GM19035 (cell line): ENCODE data around the gene CCDC110.
A peak's percentile ranks its signal among the peaks of the same experiment; 100 is the strongest.
"Not testable (repeated sequence)": the region's sequence is repeated elsewhere in the genome, so short reads cannot be mapped to it uniquely, and the experiment has no call there.

Source experiments
- ATAC-seq: cut with Tn5 transposase; IDR thresholded peaks from one replicate; pipeline ENCODE4 v1.9.1; 2021; ENCODE audit not compliant: unreplicated experiment

Gene CCDC110

DNA sequence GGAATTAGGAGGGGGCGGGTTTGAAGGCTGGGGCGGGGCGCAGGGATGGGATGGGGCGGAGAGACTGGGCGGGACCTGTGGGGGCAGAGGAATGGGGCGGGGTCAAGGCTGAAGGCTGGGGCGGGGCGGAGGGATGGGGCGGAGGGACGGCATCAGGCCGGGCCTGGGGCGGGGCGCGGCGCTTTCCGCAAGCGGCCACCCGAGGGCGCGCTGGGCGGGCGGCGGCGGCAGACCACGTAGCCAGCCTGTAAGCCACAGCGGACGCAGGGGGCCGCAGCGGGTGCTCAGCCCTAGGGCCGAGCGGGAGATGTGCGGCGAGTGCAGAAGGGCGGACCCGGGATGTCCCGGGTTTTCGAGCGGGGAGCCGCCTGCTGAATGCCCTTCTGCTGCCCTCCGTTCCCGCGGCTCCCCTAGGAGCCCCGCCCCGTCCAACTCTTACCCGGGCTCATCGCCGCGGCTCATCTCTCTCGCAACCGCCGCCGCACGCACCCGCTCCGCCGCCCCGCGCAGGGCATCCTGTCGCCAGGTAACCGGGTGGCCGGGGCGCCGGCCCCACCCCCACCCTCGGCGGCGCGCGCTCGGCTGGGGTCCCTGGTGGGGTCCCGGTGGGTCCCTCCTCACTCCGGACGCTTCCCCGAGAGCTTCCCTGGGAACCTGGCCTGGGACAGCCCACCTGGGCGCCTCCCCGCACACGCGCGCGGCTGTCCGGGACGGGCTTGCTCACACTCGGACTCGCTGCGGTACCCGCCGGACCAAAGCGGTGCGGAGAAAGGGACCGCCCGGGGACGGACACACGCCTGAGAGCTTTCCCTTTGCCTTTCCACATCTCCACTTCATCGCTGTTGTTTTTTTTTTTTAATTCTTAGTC, at the start of gene CCDC110:
Gene CCDC110 (minus strand): TSS at position 499 of the 868 bp plus-strand sequence. CDS start 50 bp downstream, at position 449.
- ATAC-seq, result peak; percentile 91

DNA sequence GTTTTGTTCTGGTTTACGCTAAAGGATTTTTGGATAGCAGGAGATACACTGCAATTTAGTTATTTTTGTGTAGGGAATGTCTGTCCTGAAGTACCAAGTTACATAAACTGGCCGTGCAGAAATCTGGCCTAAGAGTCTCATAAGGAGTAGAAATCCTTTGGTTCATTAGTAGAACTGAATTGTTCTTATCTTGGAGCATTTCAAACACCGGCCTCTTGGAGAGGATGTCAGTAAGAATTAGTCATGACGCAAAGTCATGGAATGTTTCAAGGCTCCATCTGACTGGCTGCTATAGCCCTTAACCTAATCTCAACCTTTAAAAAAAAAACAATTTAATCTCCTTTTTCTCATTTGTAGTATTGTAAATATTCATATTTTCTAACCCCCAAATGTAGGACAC, 48.6 kb upstream of the CCDC110 start:
- no peak for ATAC-seq

DNA sequence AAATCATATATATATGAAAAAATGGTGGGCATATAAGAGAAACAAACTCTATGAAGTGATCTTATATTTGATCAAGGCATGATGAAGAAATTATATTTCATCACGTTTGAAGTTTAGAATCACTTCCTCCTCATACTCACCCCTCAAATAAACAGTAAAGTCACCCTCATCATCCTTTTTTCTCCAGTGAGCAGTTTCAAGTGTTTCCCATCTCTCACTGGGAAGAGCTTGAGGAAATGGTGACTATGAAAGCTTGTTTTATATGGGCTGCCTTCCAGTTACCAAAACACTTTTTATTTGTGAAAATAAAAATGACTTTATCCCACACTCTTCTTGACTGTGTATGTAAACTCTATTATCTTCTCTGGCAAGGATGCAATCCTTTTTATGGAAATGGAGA, 47.0 kb upstream of the CCDC110 start:
- no peak for ATAC-seq

DNA sequence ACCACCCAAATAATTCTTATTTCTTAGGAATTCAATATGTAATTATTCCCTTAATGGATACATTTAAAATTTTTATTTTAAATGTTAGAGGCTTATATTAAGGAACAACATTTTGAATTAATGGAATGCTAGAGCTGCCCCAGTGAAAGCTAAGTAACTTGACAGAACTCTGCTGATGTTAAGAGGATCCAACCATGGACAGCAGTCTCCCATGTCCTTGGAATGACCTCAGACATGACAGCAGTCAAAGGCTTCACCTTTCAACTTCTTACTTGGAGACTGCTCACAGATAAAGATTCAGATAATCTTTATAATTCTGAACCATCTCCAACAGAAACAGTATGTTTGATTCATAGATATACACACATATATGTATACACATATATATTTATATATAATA, 46.5 kb upstream of the CCDC110 start:
- ATAC-seq, result no peak

DNA sequence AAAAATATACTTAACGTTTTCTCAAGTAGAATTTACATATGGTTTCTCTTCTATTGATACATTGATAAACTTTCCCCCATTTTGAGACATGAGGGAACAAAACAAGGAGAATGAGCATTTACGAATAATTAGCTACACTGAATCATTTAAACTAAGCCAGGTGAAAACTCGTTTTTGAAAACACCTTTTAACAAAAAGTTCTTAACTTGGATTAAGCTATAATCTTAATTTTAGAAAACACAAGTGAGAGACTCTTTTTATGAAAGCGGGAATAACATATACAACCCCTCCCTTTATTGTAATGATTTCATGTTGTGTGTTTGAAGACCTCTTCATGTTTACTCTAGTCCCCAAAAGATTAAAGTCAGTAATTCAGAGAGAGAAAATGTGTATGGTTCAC, 43.7 kb upstream of the CCDC110 start:
- ATAC-seq, result no peak

DNA sequence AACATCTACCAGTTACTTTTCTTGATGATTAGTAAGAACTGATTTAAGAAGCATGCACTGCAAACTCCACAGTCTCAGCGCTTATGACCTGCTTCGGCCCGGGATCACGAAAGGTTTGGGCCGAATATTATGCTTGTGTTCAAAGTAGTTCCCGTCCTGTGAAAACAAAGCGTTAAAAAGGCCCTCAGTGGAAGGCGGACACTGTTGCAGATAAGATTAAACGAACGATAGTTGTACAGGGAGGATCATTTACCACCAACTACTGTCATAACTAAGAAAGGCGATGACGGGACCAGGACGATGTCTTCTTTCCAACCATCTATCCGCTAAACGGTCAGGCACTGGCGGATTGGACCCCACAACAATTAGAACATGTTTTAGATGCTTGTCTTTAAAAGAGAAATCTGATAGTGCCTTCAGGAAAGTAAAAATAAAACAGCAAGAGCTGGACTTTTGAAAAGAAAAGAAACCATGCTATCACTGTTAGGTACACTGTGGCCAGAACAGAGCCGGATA, 42.7 kb upstream of the CCDC110 start:
- ATAC-seq, result no peak

DNA sequence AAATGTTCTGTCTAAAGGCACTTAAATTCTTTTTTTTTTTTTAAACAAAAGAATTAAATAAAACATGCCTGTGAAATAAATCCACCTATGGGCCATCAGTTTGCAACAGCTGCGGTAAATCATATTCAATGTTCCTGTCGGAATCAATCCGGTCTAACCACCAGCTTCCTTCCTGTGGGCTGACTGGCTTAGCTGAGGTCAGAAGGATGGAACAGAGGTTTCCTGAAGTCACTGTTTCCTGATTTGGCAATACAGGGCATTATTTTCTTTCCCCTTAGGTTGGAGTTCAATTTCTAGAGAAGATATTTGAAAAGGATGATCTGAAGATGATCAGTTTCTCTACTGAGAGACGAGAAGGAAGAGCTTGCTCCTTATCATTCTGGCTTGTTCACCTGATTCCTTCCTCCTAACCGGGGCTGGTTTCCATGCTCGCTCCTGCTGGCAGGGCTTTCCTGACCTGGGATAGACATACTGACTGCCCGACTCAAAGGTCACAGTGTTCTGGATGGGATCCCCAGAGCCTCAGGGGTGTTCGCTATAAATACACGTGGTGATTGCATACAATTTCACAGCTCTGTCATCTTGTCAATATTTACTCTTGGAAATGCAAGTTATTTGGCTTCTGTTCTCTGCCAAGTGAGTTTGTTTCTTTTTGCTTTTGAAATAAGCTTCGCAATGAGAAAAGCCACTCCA, 42.1 kb upstream of the CCDC110 start:
- ATAC-seq, result no peak

DNA sequence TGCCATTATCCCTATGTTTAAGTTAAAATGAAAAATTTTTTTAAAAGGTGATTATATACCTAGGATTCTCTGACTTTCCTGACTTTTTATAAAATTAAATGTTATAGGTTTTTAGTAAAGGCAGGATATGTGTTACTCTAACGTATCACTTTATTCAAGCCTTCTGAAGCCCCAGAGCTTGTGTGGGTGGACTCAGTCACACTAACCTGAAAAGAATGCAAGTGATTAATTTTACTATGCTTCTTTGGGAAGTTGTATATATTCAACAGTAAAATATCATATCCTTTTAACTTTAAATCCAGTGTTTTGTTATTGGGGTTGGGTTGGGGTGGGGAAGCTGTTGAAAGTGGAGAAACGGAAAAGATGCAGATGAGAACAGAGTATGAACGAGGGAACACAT, 41.0 kb upstream of the CCDC110 start:
- ATAC-seq, result no peak

- not testable (repeated sequence) for ATAC-seq
Observed at GRCh38 chr4:185511243-185511642, 39.7 kb upstream of the CCDC110 start.

GRCh38 chr4:185510806-185511205, 39.3 kb upstream of the CCDC110 start:
- no peak for ATAC-seq

DNA sequence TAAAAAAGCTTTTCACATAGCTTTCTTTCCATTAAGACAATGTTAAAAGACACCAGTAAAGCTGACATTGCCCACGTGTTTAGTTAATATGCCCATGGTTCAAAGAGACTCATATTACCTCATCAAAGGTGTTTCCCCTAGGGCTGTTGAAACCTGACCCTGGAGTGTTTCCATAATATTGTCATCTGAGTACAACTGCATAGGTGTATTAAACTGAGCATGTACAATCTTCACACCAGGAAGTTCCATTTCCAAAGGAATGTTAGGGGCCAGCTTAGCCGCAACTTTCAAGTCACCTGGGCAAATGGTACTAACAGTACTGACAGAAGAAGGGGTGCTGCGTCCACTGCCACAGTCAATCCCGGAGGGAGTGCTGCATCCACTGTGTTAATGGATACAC, 36.6 kb upstream of the CCDC110 start:
- ATAC-seq, result no peak

GRCh38 chr4:185506422-185506821, 34.9 kb upstream of the CCDC110 start:
- no peak for ATAC-seq

DNA sequence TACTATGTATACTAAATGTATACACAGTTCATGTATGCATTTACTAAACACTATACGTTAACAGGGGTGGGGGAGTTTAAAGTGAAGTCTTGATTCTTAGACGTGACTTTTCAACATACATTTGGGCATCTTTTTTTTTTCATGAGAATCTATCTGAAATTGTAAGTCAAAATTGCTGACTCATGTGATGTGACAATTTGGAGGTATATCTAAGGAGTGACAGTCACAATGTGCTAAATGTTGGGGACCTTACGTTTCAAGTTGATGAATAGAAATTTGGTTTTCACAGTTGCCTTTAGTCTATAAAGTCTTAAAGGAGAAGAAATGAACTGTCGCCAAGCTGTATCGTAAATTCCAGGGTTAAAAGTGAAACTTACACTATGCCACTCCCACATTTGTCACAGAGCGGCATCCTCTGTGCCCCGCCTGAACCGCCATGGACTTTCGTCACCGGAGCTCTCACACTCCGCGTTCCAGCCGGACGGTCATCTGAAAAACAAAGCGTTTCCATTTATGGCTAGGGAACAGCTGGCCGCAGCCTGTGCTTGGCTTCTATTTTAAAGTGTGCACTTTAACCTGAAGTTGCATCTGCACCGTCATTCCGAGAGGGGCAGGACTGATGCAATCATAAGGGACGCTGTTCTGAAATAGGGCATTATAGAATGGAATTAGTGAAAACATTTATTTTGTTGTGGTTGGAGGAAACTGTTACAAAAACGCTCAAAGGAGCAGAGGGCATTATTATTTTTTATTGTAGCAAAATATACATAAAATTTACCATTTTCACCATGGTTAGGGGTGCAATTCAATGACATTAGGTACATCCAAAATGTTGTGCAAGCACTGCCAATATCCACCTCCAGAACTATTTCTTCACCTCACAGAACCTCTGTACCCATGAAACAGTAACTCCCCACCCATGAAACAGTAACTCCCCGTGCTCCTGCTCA, 32.8 kb upstream of the CCDC110 start:
- ATAC-seq, result no peak

DNA sequence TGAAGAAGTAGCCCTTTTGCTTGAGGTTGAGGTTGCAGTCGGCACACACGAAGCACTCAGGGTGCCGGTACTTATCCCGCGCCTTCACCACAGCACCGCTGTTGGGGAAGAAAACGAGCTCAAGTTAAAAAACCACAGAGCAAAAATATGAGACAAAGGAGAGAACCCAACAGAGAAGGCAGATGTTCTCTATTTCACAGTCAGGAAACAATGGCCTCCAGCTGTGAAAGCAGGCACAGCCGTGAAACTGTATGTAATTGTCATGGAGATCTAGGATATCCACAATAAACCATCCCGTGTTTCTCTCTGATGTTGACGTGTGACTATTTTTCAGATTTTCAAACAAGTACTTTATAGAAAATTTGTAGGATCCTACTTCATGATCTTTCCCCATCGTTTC, 30.9 kb upstream of the CCDC110 start:
- no peak for ATAC-seq

GRCh38 chr4:185500576-185500975, 29.0 kb upstream of the CCDC110 start:
- ATAC-seq, result no peak

GRCh38 chr4:185500035-185500434, 28.5 kb upstream of the CCDC110 start:
- no peak for ATAC-seq

- no peak for ATAC-seq
Observed at GRCh38 chr4:185488650-185489049, 17.1 kb upstream of the CCDC110 start.

DNA sequence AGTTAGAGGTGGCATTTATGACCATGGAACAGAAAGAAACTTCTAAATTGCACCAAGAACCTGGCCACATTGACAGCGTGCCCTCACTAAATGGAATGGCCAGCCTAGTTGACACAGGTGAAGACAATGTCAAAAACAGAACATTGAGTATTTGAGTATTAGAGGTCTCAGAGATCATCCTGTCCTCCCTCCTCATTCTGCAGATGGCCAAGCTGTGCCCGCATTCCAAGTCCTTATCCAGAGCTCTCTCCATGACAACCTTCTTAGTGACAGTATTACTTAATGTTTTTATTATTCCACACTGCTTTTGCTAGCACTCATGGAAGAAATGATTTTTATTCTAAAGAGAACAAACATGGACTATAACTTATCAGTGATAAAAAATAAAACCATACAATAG, 9.9 kb upstream of the CCDC110 start:
- ATAC-seq, result no peak

DNA sequence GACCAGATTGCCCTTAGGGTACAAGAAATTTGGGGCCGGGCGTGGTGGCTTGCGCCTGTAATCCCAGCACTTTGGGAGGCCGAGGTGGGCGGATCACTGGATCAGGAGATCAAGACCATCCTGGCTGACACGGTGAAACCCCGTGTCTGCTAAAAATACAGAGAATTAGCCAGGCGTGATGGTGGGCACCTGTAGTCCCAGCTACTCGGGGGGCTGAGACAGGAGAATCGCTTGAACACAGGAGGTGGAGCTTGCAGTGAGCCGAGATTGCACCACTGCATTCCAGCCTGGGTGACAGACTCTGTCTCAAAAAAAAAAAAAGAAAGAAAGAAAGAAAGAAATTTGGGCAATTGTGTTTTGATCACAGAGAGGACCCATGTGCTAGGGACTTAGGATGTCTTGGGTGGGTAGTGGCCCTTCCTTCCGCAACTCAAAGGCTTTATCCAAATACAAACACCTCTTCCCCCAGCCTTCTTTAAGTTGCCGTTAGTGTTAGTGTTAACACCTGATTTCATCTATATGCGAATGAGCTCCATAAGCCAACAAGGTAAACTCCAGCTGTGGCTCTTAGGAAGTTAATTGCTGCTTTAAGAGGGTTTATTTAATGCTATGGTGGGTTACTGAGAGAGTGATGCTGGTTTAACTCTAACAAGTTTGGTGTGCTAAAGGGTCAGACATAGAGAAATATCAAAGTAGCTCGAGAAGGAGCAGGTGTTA, 8.6 kb upstream of the CCDC110 start:
- peak; percentile 28 for ATAC-seq

DNA sequence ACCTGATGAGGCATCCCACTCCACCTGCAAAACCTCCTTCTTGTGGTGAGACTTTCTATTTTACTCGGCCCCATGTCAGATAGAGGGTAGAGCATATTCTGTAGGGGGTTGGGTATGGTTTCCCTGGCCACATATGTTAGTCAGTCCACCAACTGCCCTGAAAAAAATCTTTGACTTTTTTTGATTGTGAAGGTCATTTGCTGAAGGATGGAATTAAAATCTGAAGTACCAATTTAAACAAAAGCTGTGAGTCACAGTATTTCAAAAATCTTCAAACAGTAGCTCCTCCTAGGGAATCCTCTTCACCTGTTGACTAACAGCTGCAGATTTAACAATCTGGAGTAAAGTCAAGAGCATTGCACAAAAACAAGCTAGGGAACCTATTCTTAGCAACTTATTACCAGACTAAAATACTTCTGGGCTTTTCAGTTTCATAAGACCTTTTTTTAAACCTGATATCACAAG, 8.0 kb upstream of the CCDC110 start:
- ATAC-seq, result peak; percentile 95
